GM23338 (cell line): ENCODE measurements around the gene FREY1.

Experiments
- CREB1 ChIP-seq: fragments of 250-450 bp; sonication (Bioruptor Pico); IDR thresholded peaks from 2 replicates; pipeline ENCODE4 v1.5.0; 2020; ENCODE audit warnings: low read depth, mild to moderate bottlenecking, moderate library complexity
- CTCF ChIP-seq, 2 experiments: fragments of 200-600 bp in 1 of 2; sonication (generic) in 1 of 2; conservative IDR thresholded peaks; 2 replicates each; pipeline versions ENCODE4 v1.5.1 to v1.6.1; 2016 to 2017; ENCODE audit warnings: antibody characterized with exemption in 2 of 2, low read depth in 2 of 2, mild to moderate bottlenecking in 2 of 2, moderate library complexity in 1 of 2
- EZH2 ChIP-seq: fragments of 200-600 bp; sonication (generic); IDR thresholded peaks from one replicate; pipeline ENCODE4 v1.8.0; 2017; ENCODE audit warnings: antibody characterized with exemption, mild to moderate bottlenecking, low read depth; ENCODE audit not compliant: unreplicated experiment
- EZH2phosphoT487 ChIP-seq: fragments of 200-600 bp; sonication (generic); IDR thresholded peaks from one replicate; pipeline ENCODE4 v1.8.1; 2018; ENCODE audit warnings: antibody characterized with exemption; ENCODE audit not compliant: unreplicated experiment
- JUNB ChIP-seq: IDR thresholded peaks from one replicate; pipeline ENCODE4 v1.6.1; 2016; ENCODE audit warnings: antibody characterized with exemption; ENCODE audit not compliant: unreplicated experiment
- POLR2AphosphoS5 ChIP-seq: IDR thresholded peaks from 2 replicates; pipeline ENCODE4 v1.6.1; 2016; ENCODE audit warnings: antibody characterized with exemption, low read depth
- REST ChIP-seq: IDR thresholded peaks from one replicate; pipeline ENCODE4 v1.6.1; 2018; ENCODE audit warnings: antibody characterized with exemption; ENCODE audit not compliant: unreplicated experiment
- ZNF114 ChIP-seq: fragments of 250-450 bp; sonication (Bioruptor Pico); IDR thresholded peaks from 2 replicates; pipeline ENCODE4 v1.5.0; 2020; ENCODE audit warnings: mild to moderate bottlenecking, moderate library complexity

GRCh38 chr11:45948356-45948755 lies 41.3 kb upstream of the FREY1 start:
- TF ChIP-seq JUNB (no peak), CTCF (conservative IDR thresholded peaks at IDR 0.05; ENCODE audit: low read depth in 2 of 2) (no peak), EZH2phosphoT487 (no peak), CREB1 (CRISPR knock-in tag) (no peak), POLR2AphosphoS5 (no peak), EZH2 (no peak), REST (no peak), ZNF114 (CRISPR knock-in tag) (no peak)
